HG03060 (cell line): ENCODE data around the gene TRA2B.
A peak's percentile ranks its signal among the peaks of the same experiment; 100 is the strongest.

ENCODE experiments used
- ATAC-seq: cut with Tn5 transposase; IDR thresholded peaks from one replicate; pipeline ENCODE4 v1.9.1; 2021; ENCODE audit warnings: low read depth, moderate number of reproducible peaks; ENCODE audit not compliant: unreplicated experiment

TRA2B gene

GRCh38 chr3:185937689-185938374 lies at the start of gene TRA2B:
Gene TRA2B, minus strand, starts transcription at chr3:185938014. Its CDS starts 154 bp downstream, at chr3:185937860.
- ATAC-seq: peak; percentile 79

- no peak for ATAC-seq
Observed at GRCh38 chr3:185986198-185986777, 48.5 kb upstream of the TRA2B start.

GRCh38 chr3:185984203-185984602 lies 46.4 kb upstream of the TRA2B start:
- ATAC-seq: no peak

GRCh38 chr3:185983495-185984141 lies 45.8 kb upstream of the TRA2B start:
- no peak for ATAC-seq

GRCh38 chr3:185982632-185983031 lies 44.8 kb upstream of the TRA2B start:
- ATAC-seq: no peak

- ATAC-seq: no peak
Observed at GRCh38 chr3:185981621-185982020, 43.8 kb upstream of the TRA2B start.

GRCh38 chr3:185979721-185980121 lies 41.9 kb upstream of the TRA2B start:
- ATAC-seq: no peak

- ATAC-seq: no peak
Observed at GRCh38 chr3:185978516-185978915, 40.7 kb upstream of the TRA2B start.

GRCh38 chr3:185977679-185978040 lies 39.8 kb upstream of the TRA2B start:
- no peak for ATAC-seq

- no peak for ATAC-seq
Observed at GRCh38 chr3:185976977-185977678, 39.3 kb upstream of the TRA2B start.

GRCh38 chr3:185976100-185976499 lies 38.3 kb upstream of the TRA2B start:
- no peak for ATAC-seq

- no peak for ATAC-seq
Observed at GRCh38 chr3:185971579-185971978, 33.8 kb upstream of the TRA2B start.

GRCh38 chr3:185968168-185968567 lies 30.4 kb upstream of the TRA2B start:
- no peak for ATAC-seq

- ATAC-seq: no peak
Observed at GRCh38 chr3:185966655-185967054, 28.8 kb upstream of the TRA2B start.

- ATAC-seq: no peak
Observed at GRCh38 chr3:185965496-185965895, 27.7 kb upstream of the TRA2B start.

- no peak for ATAC-seq
Observed at GRCh38 chr3:185961675-185962232, 23.9 kb upstream of the TRA2B start.

- ATAC-seq: no peak
Observed at GRCh38 chr3:185960522-185961288, 22.9 kb upstream of the TRA2B start.

GRCh38 chr3:185959609-185960521 lies 22.1 kb upstream of the TRA2B start:
- ATAC-seq: no peak

- no peak for ATAC-seq
Observed at GRCh38 chr3:185958626-185959025, 20.8 kb upstream of the TRA2B start.
